Gastrocnemius medialis (tissue), 4 donors: Measurements from ENCODE around the gene NTM. TPM values are rescaled to one million over a fixed set of nuclear protein-coding genes. Genes with fewer than 3 reads are reported as not detected.

Source experiments
- ATAC-seq, 2 donors: fragments of 150-250 bp; one replicate each; pipeline ENCODE4 v1.9.1; 2016
- DNase-seq, 2 donors: peaks; one replicate each; pipeline ENCODE4 v3.0.0-alpha.2; 2019
- H3K27ac ChIP-seq, 4 donors: fragments of 200-600 bp; sonication (generic); 1 replicate in 1 of 4; 2 replicates in 3 of 4; pipeline ENCODE4 v1.5.1; 2016 to 2018; ENCODE audit warnings: mild to moderate bottlenecking in 2 of 4, moderate library complexity in 1 of 4
- H3K27me3 ChIP-seq, 3 donors: fragments of 200-600 bp; sonication (generic) in 2 of 3; 1 replicate in 1 of 3; 2 replicates in 2 of 3; pipeline versions ENCODE4 v1.5.1 to v1.6.0; 2016 to 2019; ENCODE audit warnings: mild to moderate bottlenecking in 1 of 3, moderate library complexity in 1 of 3
- H3K36me3 ChIP-seq, 2 donors: fragments of 200-600 bp; sonication (generic) in 1 of 2; one replicate each; pipeline ENCODE4 v1.5.1; 2017 to 2018
- H3K4me1 ChIP-seq, 2 donors: fragments of 200-600 bp; sonication (generic) in 1 of 2; one replicate each; pipeline ENCODE4 v1.5.1; 2016 to 2017; ENCODE audit warnings: mild to moderate bottlenecking in 2 of 2
- H3K4me3 ChIP-seq, 4 donors: fragments of 200-600 bp; sonication (generic) in 3 of 4; 1 replicate in 1 of 4; 2 replicates in 3 of 4; pipeline ENCODE4 v1.5.1; 2016 to 2019; ENCODE audit warnings: mild to moderate bottlenecking in 2 of 4
- H3K9me3 ChIP-seq, 3 donors: fragments of 200-600 bp; sonication (generic) in 2 of 3; 1 replicate in 1 of 3; 2 replicates in 2 of 3; pipeline ENCODE4 v1.5.1; 2016 to 2019
- CTCF ChIP-seq, 5 experiments: fragments of 450-650 bp in 3 of 5; fragments of 200-600 bp in 2 of 5; sonication (generic) in 2 of 5; IDR thresholded peaks in 4 of 5; conservative IDR thresholded peaks in 1 of 5; 1 replicate in 4 of 5; 2 replicates in 1 of 5; pipeline ENCODE4 v1.5.1; 2016 to 2019; ENCODE audit warnings: antibody characterized with exemption in 5 of 5, mild to moderate bottlenecking in 3 of 5, moderate library complexity in 3 of 5
- POLR2A ChIP-seq, 2 donors: fragments of 450-650 bp; IDR thresholded peaks; one replicate each; pipeline ENCODE4 v1.6.1; 2017; ENCODE audit warnings: antibody characterized with exemption in 2 of 2, mild to moderate bottlenecking in 2 of 2, moderate library complexity in 2 of 2
- in situ Hi-C, 4 donors: fragments of 200-750 bp; cut with MboI; loops; one replicate each; pipeline versions ENCODE4 v1.15.0 to v1.8.0; 2017; ENCODE audit warnings: low sequenced_read_pairs in 4 of 4
- intact Hi-C: fragments of 100-400 bp; cut with DNase I; formaldehyde crosslinking; loops from one replicate; pipeline ENCODE4 v1.15.1; 2023; ENCODE audit warnings: low total_unique reads
- total RNA-seq, 4 donors: library from RNA; depleted of rRNA; stranded (reverse); fragments of >200 nt; gene quantifications; one replicate each; pipeline versions ENCODE4 v1.1.0 to v1.2.3, GENCODE V29; 2016

Gene NTM
- total RNA-seq, 4 donors from 2014 or later = 0.69 TPM; not detected in 3

GRCh38 chr11:132032555-132032954, 662.1 kb downstream of the NTM start:
- TF ChIP-seq POLR2A (IDR thresholded peaks at IDR 0.05) (no peak), CTCF (IDR thresholded peaks at IDR 0.05 in 4 of 5, conservative IDR thresholded peaks at IDR 0.05 in 1 of 5) (no peak)
- Histone ChIP-seq H3K27me3 (no peaks in the 10 kb centered on the region), H3K4me1 (no peaks in the 10 kb centered on the region), H3K4me3 (no peak overlapping the region), H3K9me3 (no peaks in the 10 kb centered on the region), H3K36me3 (no peaks in the 10 kb centered on the region), H3K27ac (no peak overlapping the region)
- DNase-seq = no peak
- in situ Hi-C loops (no loop called here), intact Hi-C loops (no loop called here)
- ATAC-seq = no peak

GRCh38 chr11:132033051-132033450, 662.6 kb downstream of the NTM start:
- DNase-seq (no peak), ATAC-seq (no peak)
- H3K27ac ChIP-seq = no peak overlapping the region
- in situ Hi-C loops = no loop called here
- no peaks in the 10 kb centered on the region for H3K36me3 ChIP-seq
- H3K4me3 ChIP-seq = no peak overlapping the region
- no peaks in the 10 kb centered on the region for H3K27me3 ChIP-seq
- H3K4me1 ChIP-seq = no peaks in the 10 kb centered on the region
- no peaks in the 10 kb centered on the region for H3K9me3 ChIP-seq
- TF ChIP-seq POLR2A (IDR thresholded peaks at IDR 0.05) (no peak), CTCF (IDR thresholded peaks at IDR 0.05 in 4 of 5, conservative IDR thresholded peaks at IDR 0.05 in 1 of 5) (no peak)
- intact Hi-C loops = no loop called here

GRCh38 chr11:132035228-132035627, 664.8 kb downstream of the NTM start:
- TF ChIP-seq CTCF (IDR thresholded peaks at IDR 0.05 in 4 of 5, conservative IDR thresholded peaks at IDR 0.05 in 1 of 5) (no peak), POLR2A (IDR thresholded peaks at IDR 0.05) (no peak)
- Histone ChIP-seq H3K27me3 (no peaks in the 10 kb centered on the region), H3K36me3 (no peaks in the 10 kb centered on the region), H3K27ac (no peak overlapping the region), H3K4me1 (no peaks in the 10 kb centered on the region), H3K9me3 (no peaks in the 10 kb centered on the region), H3K4me3 (no peak overlapping the region)
- in situ Hi-C loops = no loop called here
- intact Hi-C loops = no loop called here
- no peak for DNase-seq
- ATAC-seq = no peak

GRCh38 chr11:132035766-132036165, 665.4 kb downstream of the NTM start:
- H3K27me3 ChIP-seq = no peaks in the 10 kb centered on the region
- ATAC-seq = no peak
- in situ Hi-C loops = no loop called here
- H3K9me3 ChIP-seq = no peaks in the 10 kb centered on the region
- no peaks in the 10 kb centered on the region for H3K4me1 ChIP-seq
- H3K36me3 ChIP-seq = no peaks in the 10 kb centered on the region
- no peak overlapping the region for H3K4me3 ChIP-seq
- intact Hi-C loops = no loop called here
- no peak overlapping the region for H3K27ac ChIP-seq
- TF ChIP-seq POLR2A (IDR thresholded peaks at IDR 0.05) = no peak
- TF ChIP-seq CTCF (IDR thresholded peaks at IDR 0.05 in 4 of 5, conservative IDR thresholded peaks at IDR 0.05 in 1 of 5) = no peak
- DNase-seq = no peak

- no peak for ATAC-seq
- no peak for TF ChIP-seq POLR2A (IDR thresholded peaks at IDR 0.05)
- TF ChIP-seq CTCF (IDR thresholded peaks at IDR 0.05 in 4 of 5, conservative IDR thresholded peaks at IDR 0.05 in 1 of 5) = no peak
- no peak for DNase-seq
- H3K4me3 ChIP-seq = no peak overlapping the region
- in situ Hi-C loops (no loop called here), intact Hi-C loops (no loop called here)
- H3K9me3 ChIP-seq = no peaks in the 10 kb centered on the region
- no peaks in the 10 kb centered on the region for H3K4me1 ChIP-seq
- H3K27me3 ChIP-seq = no peaks in the 10 kb centered on the region
- H3K27ac ChIP-seq = no peak overlapping the region
- H3K36me3 ChIP-seq = no peaks in the 10 kb centered on the region
Observed at GRCh38 chr11:132036220-132036619, 665.8 kb downstream of the NTM start.
